IMR-90 (cell line): Measurements from ENCODE around the gene TEP1. TPM values are rescaled to one million over a fixed set of nuclear protein-coding genes. Genes with fewer than 3 reads are reported as not detected.

Experiments used
- ATAC-seq: fragments of 200-7000 bp; cut with Tn5 transposase; 2 replicates; pipeline ENCODE4 v1.9.1; 2020; ENCODE audit warnings: low read depth, mild to moderate bottlenecking, moderate library complexity
- BruUV-seq: library from RNA; stranded (reverse); fragments of 400-500 nt; replicated peaks from 2 replicates; lab custom pipeline; 2021; lab: Mats Ljungman, UMichigan
- CTCF ChIA-PET: fragments of 300-600 bp; formaldehyde crosslinking; extraction: SDS; loops from one replicate; lab custom pipeline; 2021; ENCODE audit warnings: antibody characterized with exemption; lab: Yijun Ruan, JAX
- POLR2A ChIA-PET: fragments of 300-600 bp; sonication (Branson Sonifier 250); formaldehyde crosslinking; loops from one replicate; lab custom pipeline; 2022; ENCODE audit warnings: antibody characterized with exemption; ENCODE audit not compliant: unreplicated experiment; lab: Charles Lee
- DNase-seq: peaks from one replicate; pipeline ENCODE4 v3.0.0; 2013
- H2AFZ ChIP-seq: replicated peaks from 2 replicates; pipeline ENCODE3; 2013; ENCODE audit warnings: low read length, mild to moderate bottlenecking; ENCODE audit not compliant: poor library complexity
- H2AK5ac ChIP-seq: 2 replicates; pipeline ENCODE4 v1.6.1; 2013; ENCODE audit warnings: low read depth, low read length, inconsistent platforms
- H2AK9ac ChIP-seq: replicated peaks from 2 replicates; pipeline ENCODE3; 2013; ENCODE audit warnings: mild to moderate bottlenecking, low read depth, low read length, moderate library complexity; ENCODE audit not compliant: poor library complexity
- H2BK120ac ChIP-seq: 2 replicates; pipeline ENCODE4 v1.6.1; 2013; ENCODE audit warnings: low read depth, low read length, inconsistent platforms
- H2BK15ac ChIP-seq: 3 replicates; pipeline ENCODE4 v1.6.1; 2013; ENCODE audit warnings: low read depth, low read length, inconsistent platforms
- H2BK20ac ChIP-seq: 2 replicates; pipeline ENCODE4 v1.6.1; 2013; ENCODE audit warnings: low read depth, mild to moderate bottlenecking, inconsistent platforms, low read length, moderate library complexity
- H2BK5ac ChIP-seq: 2 replicates; pipeline ENCODE4 v1.6.1; 2013; ENCODE audit warnings: mild to moderate bottlenecking, low read depth, low read length, inconsistent platforms; ENCODE audit not compliant: poor library complexity, severe bottlenecking
- H3K14ac ChIP-seq: replicated peaks from 2 replicates; pipeline ENCODE4 v1.6.1; 2013; ENCODE audit warnings: low read depth, low read length, inconsistent platforms
- H3K18ac ChIP-seq: 2 replicates; pipeline ENCODE4 v1.6.1; 2013; ENCODE audit warnings: low read depth, low read length, control low read depth
- H3K23ac ChIP-seq: 2 replicates; pipeline ENCODE4 v1.6.1; 2013; ENCODE audit warnings: low read depth, low read length, inconsistent platforms
- H3K27ac ChIP-seq: 2 replicates; pipeline ENCODE4 v1.5.1; 2013; ENCODE audit warnings: mild to moderate bottlenecking, control low read depth, low read length; ENCODE audit not compliant: insufficient read depth
- H3K27me3 ChIP-seq: 2 replicates; pipeline ENCODE4 v1.6.1; 2013; ENCODE audit warnings: low read length; ENCODE audit not compliant: control insufficient read depth, insufficient read depth
- H3K36me3 ChIP-seq: 2 replicates; pipeline ENCODE4 v1.6.1; 2013; ENCODE audit warnings: low read length, mixed read lengths; ENCODE audit not compliant: control insufficient read depth, insufficient read depth
- H3K4ac ChIP-seq: 2 replicates; pipeline ENCODE4 v1.6.1; 2013; ENCODE audit warnings: low read depth, low read length, inconsistent platforms
- H3K4me1 ChIP-seq: 2 replicates; pipeline ENCODE4 v1.6.1; 2013; ENCODE audit warnings: low read length, mixed read lengths; ENCODE audit not compliant: control insufficient read depth, insufficient read depth
- H3K4me2 ChIP-seq: 2 replicates; pipeline ENCODE4 v1.6.1; 2013; ENCODE audit warnings: low read depth, mild to moderate bottlenecking, control low read depth, low read length, moderate library complexity
- H3K4me3 ChIP-seq: 2 replicates; pipeline ENCODE4 v1.5.1; 2013; ENCODE audit warnings: low read depth, mild to moderate bottlenecking, control low read depth, low read length, moderate library complexity; ENCODE audit not compliant: insufficient read depth
- H3K56ac ChIP-seq: 2 replicates; pipeline ENCODE4 v1.6.1; 2013; ENCODE audit warnings: low read length, inconsistent platforms; ENCODE audit not compliant: insufficient read depth; ENCODE audit errors: extremely low read depth
- H3K79me1 ChIP-seq, 2 experiments: 2 replicates each; pipeline ENCODE4 v1.6.1; 2013; ENCODE audit warnings: low read length in 2 of 2, inconsistent platforms in 1 of 2, low read depth in 1 of 2
- H3K9ac ChIP-seq: 2 replicates; pipeline ENCODE4 v1.6.1; 2013; ENCODE audit warnings: low read depth, low read length, control low read depth
- H3K9me1 ChIP-seq: 2 replicates; pipeline ENCODE4 v1.6.1; 2013; ENCODE audit warnings: low read length, inconsistent platforms; ENCODE audit not compliant: insufficient read depth
- H3K9me3 ChIP-seq: 2 replicates; pipeline ENCODE4 v1.6.1; 2013; ENCODE audit warnings: low read length; ENCODE audit not compliant: control insufficient read depth, insufficient read depth
- H4K20me1 ChIP-seq: 2 replicates; pipeline ENCODE4 v1.6.1; 2013; ENCODE audit warnings: low read length, inconsistent platforms; ENCODE audit not compliant: insufficient read depth
- H4K5ac ChIP-seq: 2 replicates; pipeline ENCODE4 v1.6.1; 2013; ENCODE audit warnings: mild to moderate bottlenecking, low read depth, low read length, control low read depth
- H4K8ac ChIP-seq, 2 experiments: 2 replicates each; pipeline ENCODE4 v1.6.1; 2013; ENCODE audit warnings: low read depth in 2 of 2, low read length in 2 of 2, control low read depth in 1 of 2, inconsistent platforms in 1 of 2
- H4K91ac ChIP-seq: 2 replicates; pipeline ENCODE4 v1.6.1; 2013; ENCODE audit warnings: low read depth, low read length, inconsistent platforms; ENCODE audit not compliant: insufficient read depth
- BHLHE40 ChIP-seq: fragments of 150-350 bp; IDR thresholded peaks from 2 replicates; pipeline ENCODE4 v1.6.1; 2016; ENCODE audit warnings: mild to moderate bottlenecking, low read depth, low read length
- CHD1 ChIP-seq: IDR thresholded peaks from 2 replicates; pipeline ENCODE4 v1.6.1; 2012; ENCODE audit warnings: low read depth, low read length, improper control_type of control experiment
- FOS ChIP-seq: fragments of 150-350 bp; IDR thresholded peaks from 2 replicates; pipeline ENCODE4 v1.6.1; 2016; ENCODE audit warnings: low read depth, low read length
- MAFK ChIP-seq: IDR thresholded peaks from 2 replicates; pipeline ENCODE4 v1.6.1; 2012; ENCODE audit warnings: low read depth, low read length, improper control_type of control experiment
- NFE2L2 ChIP-seq: fragments of 150-350 bp; IDR thresholded peaks from 2 replicates; pipeline ENCODE4 v1.6.1; 2016; ENCODE audit warnings: low read depth, mild to moderate bottlenecking, low read length
- POLR2A ChIP-seq: IDR thresholded peaks from 2 replicates; pipeline ENCODE4 v1.6.1; 2012; ENCODE audit warnings: mild to moderate bottlenecking, low read depth, low read length
- RAD21 ChIP-seq: IDR thresholded peaks from 2 replicates; pipeline ENCODE4 v1.6.1; 2012; ENCODE audit warnings: low read length, improper control_type of control experiment
- RCOR1 ChIP-seq: IDR thresholded peaks from 2 replicates; pipeline ENCODE4 v1.6.1; 2012; ENCODE audit warnings: mild to moderate bottlenecking, low read length, improper control_type of control experiment; ENCODE audit not compliant: insufficient replicate concordance
- RFX5 ChIP-seq: IDR thresholded peaks from 2 replicates; pipeline ENCODE4 v1.8.0; 2012; ENCODE audit warnings: low read depth, mild to moderate bottlenecking, low read length, moderate library complexity
- SMC3 ChIP-seq: fragments of 150-350 bp; IDR thresholded peaks from 2 replicates; pipeline ENCODE4 v1.6.1; 2016; ENCODE audit warnings: low read depth, mild to moderate bottlenecking, antibody characterized with exemption, low read length, moderate library complexity
- WGBS, 2 experiments: methylation state at CpG; one replicate each; pipeline versions ENCODE4 v1.1.5 to v1.1.7; 2013; ENCODE audit warnings: missing lambda C conversion rate in 2 of 2; ENCODE audit not compliant: insufficient read length in 1 of 2; ENCODE audit errors: extremely low coverage in 2 of 2; 5-methylcytosine and 5-hydroxymethylcytosine counted together
- dilution Hi-C: fragments of 300-500 bp; cut with HindIII; formaldehyde crosslinking; loops from one replicate; pipeline ENCODE4 v1.14.3; 2018; ENCODE audit warnings: low sequenced_read_pairs; ENCODE audit not compliant: unreplicated experiment
- in situ Hi-C: fragments of 300-500 bp; cut with MboI; formaldehyde crosslinking; loops from 3 replicates; pipeline ENCODE4 v1.14.3; 2019; ENCODE audit warnings: low sequenced_read_pairs, inconsistent platforms, mixed read lengths
- intact Hi-C: fragments of 100-400 bp; cut with micrococcal nuclease; formaldehyde crosslinking; loops from 2 replicates; pipeline ENCODE4 v1.10.0; 2022
- polyA plus RNA-seq, 3 experiments: library from polyadenylated mRNA; depleted of rRNA; stranded (reverse); fragments of >200 nt; gene quantifications; 2 replicates each; pipeline ENCODE4 v1.2.3, GENCODE V29; 2012; ENCODE audit warnings: low replicate concordance in 1 of 3
- total RNA-seq: library from RNA; depleted of rRNA; stranded (reverse); fragments of >200 nt; gene quantifications from 2 replicates; pipeline ENCODE4 v1.2.3, GENCODE V29; 2012
- TF ChIP-seq, protein P1 (sequence below): conservative IDR thresholded peaks from 2 replicates; pipeline ENCODE4 v1.5.1; 2012; ENCODE audit warnings: mild to moderate bottlenecking, low read depth, low read length, improper control_type of control experiment

The TEP1 gene
- total and polyA plus RNA-seq, 2 of the 4 experiments (the other 2 are of a cell fraction): 10.7 to 12.4 TPM

DNA sequence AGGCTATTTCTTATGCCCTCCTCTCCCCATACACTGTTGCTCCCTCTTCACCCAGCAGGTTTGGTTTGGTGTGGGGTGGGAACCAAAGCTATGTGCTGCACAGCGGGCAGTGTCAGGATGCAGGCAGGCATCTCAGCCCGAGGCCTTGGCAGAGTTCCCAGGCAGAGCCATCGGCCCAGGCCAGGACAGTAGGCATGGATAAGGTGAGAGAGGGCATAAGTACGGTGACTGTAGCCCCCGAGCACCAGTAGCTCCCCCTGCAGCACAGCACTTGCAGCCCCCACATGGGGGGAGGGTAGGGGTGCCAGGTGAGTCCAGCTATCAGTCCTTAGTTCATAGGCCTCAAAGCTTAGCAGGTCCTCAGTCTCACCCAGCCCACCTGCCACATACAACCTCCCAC, 15.5 kb upstream of the TEP1 start:
- H2AK5ac ChIP-seq: no peak overlapping the region
- no peaks in the 10 kb centered on the region for H3K9me1 ChIP-seq
- no peak overlapping the region for H3K4ac ChIP-seq
- H3K56ac ChIP-seq: no peak overlapping the region
- 0 out of 2 replicates have a peak, but pooled peaks cover 1% of the 10 kb centered on the region for H3K27me3 ChIP-seq
- H3K4me3 ChIP-seq: no peak overlapping the region
- H4K91ac ChIP-seq: no peak overlapping the region
- H2BK5ac ChIP-seq: no peak overlapping the region
- intact Hi-C loops (no loop called here), dilution Hi-C loops (no loop called here), in situ Hi-C loops (no loop called here)
- H3K36me3 ChIP-seq: no peaks in the 10 kb centered on the region
- DNase-seq (no peak), ATAC-seq (no peak)
- H3K23ac ChIP-seq: no peak overlapping the region
- TF ChIP-seq, protein P1, sequence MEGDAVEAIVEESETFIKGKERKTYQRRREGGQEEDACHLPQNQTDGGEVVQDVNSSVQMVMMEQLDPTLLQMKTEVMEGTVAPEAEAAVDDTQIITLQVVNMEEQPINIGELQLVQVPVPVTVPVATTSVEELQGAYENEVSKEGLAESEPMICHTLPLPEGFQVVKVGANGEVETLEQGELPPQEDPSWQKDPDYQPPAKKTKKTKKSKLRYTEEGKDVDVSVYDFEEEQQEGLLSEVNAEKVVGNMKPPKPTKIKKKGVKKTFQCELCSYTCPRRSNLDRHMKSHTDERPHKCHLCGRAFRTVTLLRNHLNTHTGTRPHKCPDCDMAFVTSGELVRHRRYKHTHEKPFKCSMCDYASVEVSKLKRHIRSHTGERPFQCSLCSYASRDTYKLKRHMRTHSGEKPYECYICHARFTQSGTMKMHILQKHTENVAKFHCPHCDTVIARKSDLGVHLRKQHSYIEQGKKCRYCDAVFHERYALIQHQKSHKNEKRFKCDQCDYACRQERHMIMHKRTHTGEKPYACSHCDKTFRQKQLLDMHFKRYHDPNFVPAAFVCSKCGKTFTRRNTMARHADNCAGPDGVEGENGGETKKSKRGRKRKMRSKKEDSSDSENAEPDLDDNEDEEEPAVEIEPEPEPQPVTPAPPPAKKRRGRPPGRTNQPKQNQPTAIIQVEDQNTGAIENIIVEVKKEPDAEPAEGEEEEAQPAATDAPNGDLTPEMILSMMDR: no peak
- TF ChIP-seq MAFK: no peak
- TF ChIP-seq RFX5: no peak
- no peak for TF ChIP-seq RCOR1
- TF ChIP-seq RAD21: no peak
- no peak for TF ChIP-seq BHLHE40
- TF ChIP-seq POLR2A: no peak
- TF ChIP-seq CHD1: no peak
- no peak for TF ChIP-seq FOS
- TF ChIP-seq SMC3: no peak
- no peak for TF ChIP-seq NFE2L2
- no peak overlapping the region for H2AK9ac ChIP-seq
- H2BK20ac ChIP-seq: no peak overlapping the region
- H3K4me2 ChIP-seq: no peak overlapping the region
- no peak overlapping the region for H2BK15ac ChIP-seq
- no peaks in the 10 kb centered on the region for H3K9me3 ChIP-seq
- no peak overlapping the region for H3K9ac ChIP-seq
- no peaks in the 10 kb centered on the region for H4K20me1 ChIP-seq
- 0 out of 2 replicates have a peak, but pooled peaks cover 2% of the 10 kb centered on the region for H3K4me1 ChIP-seq
- CTCF ChIA-PET: no interaction called here
- H3K79me1 ChIP-seq: no peaks in the 10 kb centered on the region
- 50% methylated on average over 2 of the region's 5 CpGs; no CpG with 5 or more reads in 1 of the 2 experiments for WGBS, 2 experiments
- no peak overlapping the region for H2BK120ac ChIP-seq
- no peak overlapping the region for H4K8ac ChIP-seq
- no peak overlapping the region for H3K27ac ChIP-seq
- POLR2A ChIA-PET: no interaction called here
- H3K18ac ChIP-seq: no peak overlapping the region
- H3K14ac ChIP-seq: no peak overlapping the region
- H2AFZ ChIP-seq: no peak overlapping the region
- H4K5ac ChIP-seq: no peak overlapping the region
- no TSS peak for BruUV-seq
